Hematopoietic multipotent progenitor cell treated with erythropoietin and hydrocortisone succinate and interleukin-3 and kit ligand, for 17 days (in vitro differentiated cells): ENCODE data around the gene ATP8A2.

Source experiments
- DNase-seq: peaks from one replicate; pipeline ENCODE4 v3.0.0-alpha.2; 2015; ENCODE audit warnings: low spot score

ATP8A2 gene

DNA sequence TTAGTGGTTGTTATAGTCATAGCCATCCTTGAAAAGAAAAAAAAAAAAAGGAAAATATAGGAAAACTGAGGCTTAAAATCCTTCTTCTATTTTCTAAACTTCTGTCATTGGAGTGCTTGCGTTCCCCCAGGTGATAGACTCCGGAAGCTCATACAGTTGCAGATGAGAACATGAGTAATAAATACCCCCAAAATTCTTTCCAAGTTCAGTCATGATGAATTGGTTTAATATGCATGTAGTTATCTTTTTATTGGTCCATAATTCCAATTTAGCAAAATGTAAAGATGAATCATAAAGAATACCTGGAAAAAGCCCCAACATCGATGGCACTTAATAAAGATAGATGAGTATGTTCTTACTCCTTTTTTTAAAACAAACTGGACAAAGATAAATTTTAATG lies 487.8 kb downstream of the ATP8A2 start:
- no peak for DNase-seq

DNA sequence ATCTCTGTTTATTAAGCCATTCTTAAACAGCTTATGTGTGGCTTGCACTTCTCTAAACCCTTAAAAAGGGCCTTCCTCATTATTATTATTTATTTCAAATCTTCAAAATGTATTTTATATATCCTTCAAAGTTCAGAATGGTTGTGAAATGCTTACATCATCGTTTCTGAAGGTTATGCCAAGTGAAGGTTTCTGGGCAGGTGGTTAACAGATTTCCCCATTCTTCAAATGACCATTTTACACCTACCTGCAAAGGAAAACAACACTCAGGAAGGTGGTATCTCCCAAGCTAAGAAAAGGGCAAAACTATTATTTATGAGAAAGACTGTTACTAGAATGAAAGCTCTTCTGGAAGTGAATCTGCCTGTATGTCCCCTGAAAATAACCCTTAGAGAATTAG lies 488.5 kb downstream of the ATP8A2 start:
- no peak for DNase-seq

GRCh38 chr13:25860862-25861261 lies 489.1 kb downstream of the ATP8A2 start:
- no peak for DNase-seq

DNA sequence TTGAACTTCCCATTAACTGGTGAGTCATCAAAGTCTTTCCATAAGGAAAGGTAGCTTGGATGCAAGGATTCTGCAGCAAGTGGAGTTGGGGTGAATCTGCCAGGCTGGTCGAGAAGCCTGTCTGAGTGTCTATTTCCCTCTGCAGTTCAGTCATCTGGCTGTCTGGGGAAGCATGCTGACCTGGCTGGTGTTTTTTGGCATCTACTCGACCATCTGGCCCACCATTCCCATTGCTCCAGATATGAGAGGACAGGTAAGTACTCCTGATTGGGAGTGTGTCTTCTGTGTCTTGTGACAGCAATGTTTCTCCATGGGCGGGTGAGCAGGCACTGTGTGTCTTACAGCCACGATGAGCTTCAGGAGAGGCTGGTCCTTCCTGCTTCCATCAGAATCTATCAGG lies 490.4 kb downstream of the ATP8A2 start:
- DNase-seq, result no peak

DNA sequence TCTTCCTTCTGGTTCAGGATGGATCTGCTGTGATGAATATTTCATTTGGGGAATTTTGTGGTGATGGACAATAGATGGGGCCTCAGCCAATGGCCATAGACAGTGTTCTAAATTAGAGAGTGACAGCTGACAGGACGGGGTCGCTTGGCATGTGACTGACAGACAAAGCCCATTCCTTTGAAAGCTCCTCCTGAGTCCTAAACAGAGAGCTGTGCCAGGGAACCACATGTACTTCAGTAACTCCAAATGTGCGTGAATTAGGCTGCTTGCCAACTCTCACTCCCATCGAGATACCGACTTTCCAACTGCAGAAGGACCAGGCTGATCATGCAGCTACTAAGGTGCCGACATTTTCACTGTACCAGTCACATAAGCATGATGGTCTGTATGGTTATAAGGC lies 492.3 kb downstream of the ATP8A2 start:
- DNase-seq, result no peak

DNA sequence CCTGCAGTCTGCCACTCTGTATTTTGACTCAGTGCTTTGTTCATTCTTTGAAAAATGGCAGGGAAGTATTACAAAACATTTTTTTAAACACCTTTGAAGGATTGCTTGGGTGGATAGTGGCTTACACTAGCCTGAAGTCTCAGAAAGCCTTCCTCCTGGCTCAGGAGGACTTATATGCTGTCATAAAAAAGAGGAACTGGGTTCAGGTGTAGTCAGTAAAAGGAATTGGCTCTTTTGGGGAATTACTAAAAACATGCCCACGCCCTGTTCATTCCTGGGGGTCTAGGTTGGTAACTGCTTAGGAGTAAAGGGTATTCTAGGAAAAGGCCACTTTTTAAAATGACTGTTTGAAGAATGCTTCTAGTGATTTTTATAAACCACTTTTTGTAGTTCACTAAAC lies 493.2 kb downstream of the ATP8A2 start:
- DNase-seq, result no peak

DNA sequence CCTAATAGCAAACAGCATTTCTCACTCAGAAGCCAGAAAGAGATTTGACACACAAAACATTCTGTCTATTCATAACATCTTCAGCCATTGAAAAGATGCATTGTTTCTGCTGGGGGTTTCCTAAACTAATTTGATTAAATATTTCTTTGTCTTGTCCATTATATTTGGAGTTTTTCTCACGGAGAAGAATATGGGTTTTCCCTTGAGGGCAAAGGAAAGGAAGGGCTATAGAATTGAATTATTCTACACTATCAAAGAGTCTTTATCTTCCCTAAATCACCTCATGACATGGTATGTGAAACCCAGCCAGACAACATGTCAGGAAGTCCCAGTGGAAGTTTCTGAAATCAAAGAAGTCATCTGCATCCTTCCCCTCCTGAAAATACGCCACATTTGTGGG lies 493.6 kb downstream of the ATP8A2 start:
- no peak for DNase-seq

DNA sequence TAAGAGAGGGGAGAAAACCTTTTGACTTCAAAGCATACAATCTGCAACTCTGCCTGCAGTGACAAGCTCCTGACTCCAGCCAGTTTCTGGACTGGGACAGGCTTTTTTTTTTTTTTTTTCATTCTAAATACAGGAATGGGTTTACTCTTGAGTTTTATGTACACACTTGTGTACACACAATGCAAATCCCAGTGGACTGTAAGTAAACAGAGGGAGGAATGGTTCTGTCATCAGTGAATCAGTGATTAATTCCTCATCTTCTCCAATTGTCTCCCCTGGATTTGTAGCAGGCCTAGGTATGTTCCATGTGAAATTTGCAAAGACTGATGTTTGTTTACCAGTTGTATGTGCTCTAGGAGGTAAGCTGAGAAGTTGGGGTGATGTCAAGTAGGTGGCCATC lies 495.3 kb downstream of the ATP8A2 start:
- DNase-seq, result no peak

- no peak for DNase-seq
These were observed 496.7 kb downstream of the ATP8A2 start for GRCh38 chr13:25868490-25868889.

- DNase-seq, result no peak
These were observed 498.2 kb downstream of the ATP8A2 start for GRCh38 chr13:25869941-25870340.

DNA sequence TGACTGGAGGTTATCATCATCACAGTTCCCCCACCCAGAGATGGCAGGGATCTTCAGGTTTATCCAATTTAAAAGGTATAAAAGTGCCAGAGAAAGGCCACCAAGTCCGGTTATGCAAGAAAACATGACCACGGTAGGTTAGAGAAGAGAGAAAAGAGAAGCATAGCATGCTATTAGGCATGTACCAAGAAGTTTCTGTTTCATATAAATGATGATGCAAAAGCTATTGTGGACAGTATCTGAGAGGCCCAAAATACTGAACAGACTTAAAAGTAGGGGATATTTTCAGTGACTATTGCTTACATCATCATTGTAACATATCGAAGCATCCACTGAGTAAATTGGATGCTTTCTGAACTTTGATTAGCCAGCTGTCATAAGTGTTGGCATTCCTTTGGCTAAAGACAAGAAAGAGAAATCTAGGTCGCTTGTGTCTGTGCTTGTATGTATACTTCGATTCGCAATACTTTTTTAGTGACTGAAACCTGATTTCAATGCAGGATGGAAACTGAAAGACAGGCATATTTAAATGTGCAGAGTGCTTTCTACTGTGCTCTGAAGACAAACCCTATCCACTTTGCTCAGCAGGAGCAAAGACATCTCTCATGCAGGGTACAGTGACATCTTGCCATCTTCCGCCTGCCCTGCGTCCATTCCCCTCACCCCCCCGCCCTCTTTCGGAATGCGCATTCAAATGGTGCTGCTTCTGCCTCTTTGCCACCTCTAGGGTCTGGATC lies 499.8 kb downstream of the ATP8A2 start:
- no peak for DNase-seq

GRCh38 chr13:25872481-25873241 lies 500.9 kb downstream of the ATP8A2 start:
- DNase-seq, result no peak

DNA sequence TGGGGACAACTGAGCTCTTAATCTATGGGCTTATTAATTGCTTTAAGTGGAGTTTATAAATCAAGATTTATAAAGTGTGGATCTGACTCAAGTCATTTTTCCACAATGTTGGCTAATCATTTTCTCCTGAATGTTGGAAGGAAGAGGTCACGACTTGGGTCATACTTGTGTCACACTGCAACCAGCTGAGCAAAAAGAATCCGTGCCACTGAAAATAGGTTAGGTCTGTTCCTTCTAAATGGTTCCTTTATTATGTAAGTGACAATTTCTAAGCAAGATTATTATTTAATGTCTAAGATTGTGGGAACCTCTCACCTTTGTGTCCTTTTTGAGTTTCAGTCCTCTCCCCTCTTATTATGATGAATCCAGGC lies 501.5 kb downstream of the ATP8A2 start:
- DNase-seq, result no peak

DNA sequence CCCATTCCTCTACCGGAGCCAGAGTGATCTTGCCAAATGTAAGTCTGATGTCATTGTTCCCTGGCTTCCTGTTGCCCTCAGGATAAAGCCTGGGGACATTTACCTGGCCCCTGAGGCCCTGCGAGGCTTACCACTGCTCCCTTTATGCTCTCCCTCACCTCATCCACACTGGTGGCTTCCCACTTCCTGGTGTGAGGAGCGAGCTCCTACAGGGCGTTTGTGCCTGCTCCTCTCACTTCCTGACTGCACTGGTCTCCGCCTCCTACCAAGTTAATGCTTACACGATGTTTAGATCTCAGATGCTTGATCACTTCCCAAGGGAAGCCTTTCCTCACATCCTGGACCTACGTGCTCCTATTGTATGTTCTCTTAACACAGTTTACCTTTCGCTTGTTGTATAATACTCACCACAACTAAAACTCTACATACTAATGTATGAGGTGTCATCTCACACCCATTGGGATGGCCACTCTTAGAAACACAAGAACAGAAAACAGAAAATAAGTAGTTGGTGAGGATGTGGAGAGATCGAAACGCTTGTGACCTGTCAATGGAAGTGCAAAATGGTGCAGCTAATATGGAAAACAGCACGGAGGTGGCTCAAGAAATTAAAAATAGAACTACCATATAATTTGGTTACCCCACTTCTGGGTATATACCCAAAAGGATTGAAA lies 502.4 kb downstream of the ATP8A2 start:
- no peak for DNase-seq

DNA sequence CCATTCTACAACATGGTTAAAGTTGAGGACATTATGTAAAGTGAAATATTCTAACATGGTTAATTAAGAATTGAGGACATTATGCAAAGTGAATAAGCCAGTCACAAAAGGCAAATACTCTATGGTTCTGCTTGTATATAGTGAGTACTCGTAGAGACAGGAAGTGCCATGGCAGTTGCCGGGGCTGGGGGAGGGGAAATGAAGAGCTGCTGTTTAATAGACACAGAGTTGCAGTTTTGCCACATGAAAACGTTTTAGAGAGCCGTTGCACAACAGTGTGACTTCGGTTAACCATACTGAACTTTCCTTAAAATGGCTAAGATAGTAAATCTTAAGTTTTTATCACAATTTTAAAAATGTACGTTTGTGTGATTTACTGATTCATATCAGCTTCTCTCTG lies 503.1 kb downstream of the ATP8A2 start:
- no peak for DNase-seq

GRCh38 chr13:25876247-25876646 lies 504.5 kb downstream of the ATP8A2 start:
- DNase-seq, result no peak

- DNase-seq, result no peak
These were observed 507.7 kb downstream of the ATP8A2 start for GRCh38 chr13:25879466-25879865.

GRCh38 chr13:25881136-25881926 lies 509.6 kb downstream of the ATP8A2 start:
- no peak for DNase-seq

DNA sequence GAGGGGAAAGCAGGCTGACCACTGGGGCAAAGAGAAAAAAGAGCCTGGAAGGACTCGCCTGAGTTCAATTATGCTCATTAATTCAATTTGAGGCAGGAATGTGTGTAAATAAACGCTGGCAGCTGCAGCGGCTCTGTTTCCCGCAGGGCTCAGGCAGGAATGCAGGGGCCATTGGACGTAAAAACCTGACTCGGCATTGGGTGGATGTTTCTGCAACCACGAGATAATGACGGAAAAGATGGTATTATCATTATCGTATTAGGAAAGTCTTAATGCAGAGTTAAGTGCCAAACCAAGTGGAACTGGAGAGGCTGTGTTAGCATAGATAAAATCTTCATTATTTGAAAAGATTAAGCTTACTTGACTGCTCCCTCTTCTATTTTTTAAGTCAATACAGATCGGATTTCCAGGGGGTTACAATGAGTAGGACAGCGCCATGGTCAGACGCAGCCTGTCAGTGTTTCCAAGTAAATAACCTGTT lies 510.2 kb downstream of the ATP8A2 start:
- DNase-seq, result no peak

GRCh38 chr13:25882466-25883357 lies 510.9 kb downstream of the ATP8A2 start:
- no peak for DNase-seq

GRCh38 chr13:25885418-25885817 lies 513.6 kb downstream of the ATP8A2 start:
- no peak for DNase-seq
